Loucy (cell line): Measurements from ENCODE around the gene KEL.

ENCODE experiments used
- H2AFZ ChIP-seq: fragments of 200-600 bp; sonication (generic); 2 replicates; pipeline ENCODE4 v1.6.0; 2016; ENCODE audit warnings: antibody characterized with exemption, mild to moderate bottlenecking, low read length, moderate library complexity
- H3F3A ChIP-seq: fragments of 200-600 bp; 2 replicates; pipeline ENCODE4 v1.6.0; 2016; ENCODE audit warnings: antibody characterized with exemption, low read depth, mild to moderate bottlenecking
- H3K27me3 ChIP-seq: fragments of 200-600 bp; sonication (generic); 2 replicates; pipeline ENCODE4 v1.6.1; 2014; ENCODE audit warnings: low read length, mild to moderate bottlenecking; ENCODE audit not compliant: insufficient read depth, poor library complexity, severe bottlenecking
- H3K36me3 ChIP-seq: fragments of 200-600 bp; sonication (generic); 2 replicates; pipeline ENCODE4 v1.6.1; 2016; ENCODE audit warnings: low read length; ENCODE audit not compliant: insufficient read depth
- H3K4me1 ChIP-seq: fragments of 200-600 bp; sonication (generic); 2 replicates; pipeline ENCODE4 v1.5.1; 2014; ENCODE audit warnings: low read length, mild to moderate bottlenecking; ENCODE audit not compliant: insufficient read depth, poor library complexity, severe bottlenecking
- H3K4me2 ChIP-seq: fragments of 200-600 bp; sonication (generic); 2 replicates; pipeline ENCODE4 v1.6.0; 2014; ENCODE audit warnings: antibody characterized with exemption, low read length, low read depth, mild to moderate bottlenecking; ENCODE audit not compliant: poor library complexity, severe bottlenecking
- H3K4me3 ChIP-seq: fragments of 200-600 bp; sonication (generic); 2 replicates; pipeline ENCODE4 v1.5.1; 2014; ENCODE audit warnings: low read length, mild to moderate bottlenecking, mixed read lengths; ENCODE audit not compliant: poor library complexity, severe bottlenecking
- H3K79me2 ChIP-seq: fragments of 200-600 bp; sonication (generic); 2 replicates; pipeline ENCODE4 v1.6.1; 2014; ENCODE audit warnings: low read length; ENCODE audit not compliant: insufficient read depth
- H3K9ac ChIP-seq: fragments of 200-600 bp; sonication (generic); 2 replicates; pipeline ENCODE4 v1.6.0; 2014; ENCODE audit warnings: mild to moderate bottlenecking, low read depth, low read length, moderate library complexity; ENCODE audit not compliant: poor library complexity, severe bottlenecking
- H3K9me2 ChIP-seq: fragments of 200-600 bp; sonication (generic); replicated peaks from 2 replicates; pipeline ENCODE4 v1.6.1; 2016; ENCODE audit warnings: low read depth, low read length, mixed read lengths
- H3K9me3 ChIP-seq: fragments of 200-600 bp; sonication (generic); 2 replicates; pipeline ENCODE4 v1.6.1; 2014; ENCODE audit warnings: mild to moderate bottlenecking, antibody characterized with exemption, low read length, low read depth; ENCODE audit not compliant: insufficient read depth
- H4K20me1 ChIP-seq: fragments of 200-600 bp; sonication (generic); 2 replicates; pipeline ENCODE4 v1.6.0; 2014; ENCODE audit warnings: antibody characterized with exemption, low read length, mild to moderate bottlenecking; ENCODE audit not compliant: insufficient read depth, poor library complexity, severe bottlenecking
- EZH2phosphoT487 ChIP-seq: fragments of 200-600 bp; IDR thresholded peaks from 2 replicates; pipeline ENCODE4 v1.6.1; 2018; ENCODE audit warnings: antibody characterized with exemption, mild to moderate bottlenecking, moderate library complexity, borderline replicate concordance
- TF ChIP-seq, protein P1 (sequence below): fragments of 200-600 bp; sonication (generic); conservative IDR thresholded peaks from 2 replicates; pipeline ENCODE4 v1.5.1; 2014; ENCODE audit warnings: mild to moderate bottlenecking, antibody characterized with exemption, low read length

Gene KEL

DNA sequence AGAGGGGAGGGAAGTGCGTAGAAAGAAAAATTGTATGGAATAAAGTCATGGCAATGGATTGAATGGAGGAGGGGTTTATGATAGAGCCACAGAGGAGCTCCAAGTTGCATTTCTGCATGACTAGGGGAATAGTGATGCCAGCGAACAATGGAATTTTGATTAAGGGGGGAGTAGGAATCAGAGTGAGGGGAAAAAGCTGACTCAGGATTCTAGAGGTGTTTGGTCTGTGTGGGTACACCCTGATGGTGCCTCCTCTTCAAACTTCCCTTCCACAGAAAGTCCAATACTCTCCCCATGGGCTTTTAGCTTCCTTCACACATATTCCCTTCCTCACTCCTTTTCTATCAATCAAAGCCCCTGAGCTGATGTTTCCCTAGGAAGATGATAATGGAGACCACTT is 1.8 kb upstream of the KEL start:
- H3K9ac ChIP-seq: no peak overlapping the region
- no peaks in the 10 kb centered on the region for H3K4me1 ChIP-seq
- H3F3A ChIP-seq: no peaks in the 10 kb centered on the region
- no peaks in the 10 kb centered on the region for H3K79me2 ChIP-seq
- H3K4me3 ChIP-seq: no peak overlapping the region
- H3K36me3 ChIP-seq: no peaks in the 10 kb centered on the region
- no peak overlapping the region for H2AFZ ChIP-seq
- TF ChIP-seq EZH2phosphoT487: no peak
- TF ChIP-seq, protein P1, sequence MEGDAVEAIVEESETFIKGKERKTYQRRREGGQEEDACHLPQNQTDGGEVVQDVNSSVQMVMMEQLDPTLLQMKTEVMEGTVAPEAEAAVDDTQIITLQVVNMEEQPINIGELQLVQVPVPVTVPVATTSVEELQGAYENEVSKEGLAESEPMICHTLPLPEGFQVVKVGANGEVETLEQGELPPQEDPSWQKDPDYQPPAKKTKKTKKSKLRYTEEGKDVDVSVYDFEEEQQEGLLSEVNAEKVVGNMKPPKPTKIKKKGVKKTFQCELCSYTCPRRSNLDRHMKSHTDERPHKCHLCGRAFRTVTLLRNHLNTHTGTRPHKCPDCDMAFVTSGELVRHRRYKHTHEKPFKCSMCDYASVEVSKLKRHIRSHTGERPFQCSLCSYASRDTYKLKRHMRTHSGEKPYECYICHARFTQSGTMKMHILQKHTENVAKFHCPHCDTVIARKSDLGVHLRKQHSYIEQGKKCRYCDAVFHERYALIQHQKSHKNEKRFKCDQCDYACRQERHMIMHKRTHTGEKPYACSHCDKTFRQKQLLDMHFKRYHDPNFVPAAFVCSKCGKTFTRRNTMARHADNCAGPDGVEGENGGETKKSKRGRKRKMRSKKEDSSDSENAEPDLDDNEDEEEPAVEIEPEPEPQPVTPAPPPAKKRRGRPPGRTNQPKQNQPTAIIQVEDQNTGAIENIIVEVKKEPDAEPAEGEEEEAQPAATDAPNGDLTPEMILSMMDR: no peak
- no peak overlapping the region for H3K4me2 ChIP-seq
- no peaks in the 10 kb centered on the region for H3K9me3 ChIP-seq
- H4K20me1 ChIP-seq: no peaks in the 10 kb centered on the region
- H3K27me3 ChIP-seq: no peaks in the 10 kb centered on the region
- H3K9me2 ChIP-seq: no peaks in the 10 kb centered on the region

DNA sequence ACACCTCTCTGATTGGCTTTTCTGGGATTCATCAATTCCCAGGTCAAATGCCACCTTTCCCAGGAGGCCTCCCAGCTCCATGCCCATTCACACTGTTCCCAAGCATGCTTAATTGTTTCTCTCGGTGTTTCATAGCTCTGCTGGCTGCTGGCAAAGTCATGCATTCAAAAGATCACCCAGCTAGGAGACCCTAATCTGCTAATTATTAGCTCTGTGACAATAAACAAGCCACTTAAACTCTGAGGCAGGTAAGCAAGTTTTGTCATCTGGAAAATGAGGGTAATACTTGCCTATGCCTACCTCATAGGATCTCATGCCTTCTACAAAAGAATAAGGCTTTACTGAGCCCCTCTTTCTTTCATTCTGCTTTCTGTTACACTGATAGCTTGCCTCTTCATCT is 828 bp upstream of the KEL start:
- Histone ChIP-seq H3K9me2 (no peaks in the 10 kb centered on the region), H3K9ac (no peak overlapping the region), H3K9me3 (no peaks in the 10 kb centered on the region), H3K4me2 (no peak overlapping the region), H3K79me2 (no peaks in the 10 kb centered on the region), H3K36me3 (no peaks in the 10 kb centered on the region), H4K20me1 (no peaks in the 10 kb centered on the region), H3K4me1 (no peaks in the 10 kb centered on the region), H3K4me3 (no peak overlapping the region), H3K27me3 (no peaks in the 10 kb centered on the region), H3F3A (no peaks in the 10 kb centered on the region), H2AFZ (no peak overlapping the region)
- no peak for TF ChIP-seq EZH2phosphoT487
- TF ChIP-seq, protein P1: no peak

DNA sequence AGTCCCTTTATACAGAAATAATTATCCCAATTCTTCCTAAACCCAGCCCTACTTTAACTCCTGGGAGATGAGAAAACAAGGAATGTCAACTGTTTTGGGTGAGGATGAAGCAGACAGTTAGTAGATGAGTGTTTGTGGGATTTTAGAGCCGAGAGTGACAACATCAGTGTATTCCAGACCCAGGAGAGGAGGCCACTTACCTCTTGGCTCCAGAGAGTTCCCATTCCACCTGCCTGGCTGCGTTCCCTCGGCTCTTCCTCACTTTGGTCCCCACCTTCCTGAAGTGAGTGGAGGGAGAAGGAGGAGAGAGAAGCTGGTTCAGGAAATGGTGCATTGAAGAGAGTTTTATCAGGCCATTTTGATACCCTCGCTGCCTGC is 579 bp downstream of the KEL start:
- Histone ChIP-seq H2AFZ (no peak overlapping the region), H3K9me3 (no peaks in the 10 kb centered on the region), H3K36me3 (no peaks in the 10 kb centered on the region), H3K4me1 (peaks cover 4% of the 10 kb centered on the region), H3K27me3 (no peaks in the 10 kb centered on the region), H3K4me3 (no peak overlapping the region), H3K4me2 (no peak overlapping the region), H3F3A (no peaks in the 10 kb centered on the region), H3K9me2 (no peaks in the 10 kb centered on the region), H3K9ac (no peak overlapping the region), H3K79me2 (no peaks in the 10 kb centered on the region), H4K20me1 (no peaks in the 10 kb centered on the region)
- no peak for TF ChIP-seq EZH2phosphoT487
- TF ChIP-seq, protein P1: no peak
